H1 (cell line): ENCODE measurements around the gene DNAJC17. TPM values are rescaled to one million over a fixed set of nuclear protein-coding genes. Genes with fewer than 3 reads are reported as not detected.

Experiments used
- CTCF ChIA-PET: fragments of 300-600 bp; sonication (Branson Sonifier 250); formaldehyde crosslinking; loops from one replicate; lab custom pipeline; 2021; ENCODE audit not compliant: partially characterized antibody; lab: Charles Lee
- POLR2A ChIA-PET: fragments of 300-600 bp; sonication (Branson Sonifier 250); formaldehyde crosslinking; loops from one replicate; lab custom pipeline; 2021; ENCODE audit warnings: inconsistent platforms; ENCODE audit not compliant: partially characterized antibody; lab: Charles Lee
- DNase-seq, 2 experiments: peaks; one replicate each; pipeline versions ENCODE4 v3.0.0 to v3.0.0-alpha.2; 2010 to 2022; ENCODE audit warnings: low spot score in 2 of 2, low read depth in 1 of 2, mixed read lengths in 1 of 2
- FAIRE-seq: peaks from 2 replicates; lab custom pipeline; 2011; peaks lifted over from hg19 to GRCh38; lab: Jason Lieb, UNC
- H2AFZ ChIP-seq: 2 replicates; pipeline ENCODE4 v1.8.1; 2012; ENCODE audit warnings: low read length, inconsistent platforms
- H2AK5ac ChIP-seq: 2 replicates; pipeline ENCODE4 v1.6.1; 2013; ENCODE audit warnings: low read depth, low read length
- H2BK120ac ChIP-seq: replicated peaks from 2 replicates; pipeline ENCODE3; 2013; ENCODE audit warnings: low read depth, low read length, inconsistent platforms
- H2BK12ac ChIP-seq: 2 replicates; pipeline ENCODE4 v1.6.1; 2013; ENCODE audit warnings: low read depth, low read length
- H2BK15ac ChIP-seq: 2 replicates; pipeline ENCODE4 v1.6.1; 2013; ENCODE audit warnings: low read length
- H2BK20ac ChIP-seq: 2 replicates; pipeline ENCODE4 v1.6.1; 2013; ENCODE audit warnings: low read length
- H2BK5ac ChIP-seq: 2 replicates; pipeline ENCODE4 v1.6.1; 2013; ENCODE audit warnings: low read depth, low read length
- H3K14ac ChIP-seq: 2 replicates; pipeline ENCODE4 v1.6.1; 2013; ENCODE audit warnings: inconsistent platforms; ENCODE audit not compliant: insufficient read length
- H3K18ac ChIP-seq: 2 replicates; pipeline ENCODE4 v1.6.1; 2013; ENCODE audit warnings: low read length; ENCODE audit errors: extremely low read depth
- H3K23ac ChIP-seq: 2 replicates; pipeline ENCODE4 v1.6.1; 2013; ENCODE audit warnings: inconsistent platforms; ENCODE audit not compliant: insufficient read length
- H3K23me2 ChIP-seq: 2 replicates; pipeline ENCODE4 v1.6.1; 2013; ENCODE audit warnings: low read depth, low read length
- H3K27ac ChIP-seq: 2 replicates; pipeline ENCODE4 v1.6.1; 2011; ENCODE audit warnings: low read depth, low read length, inconsistent platforms
- H3K27me3 ChIP-seq, 4 experiments: replicated peaks in 1 of 4; 1 replicate in 1 of 4; 2 replicates in 3 of 4; pipeline versions ENCODE4 v1.6.1 to v1.8.1; 2011 to 2013; ENCODE audit warnings: low read length in 3 of 4, mild to moderate bottlenecking in 3 of 4, inconsistent platforms in 2 of 4, mixed read lengths in 2 of 4, moderate library complexity in 1 of 4; ENCODE audit not compliant: control insufficient read depth in 3 of 4, insufficient read depth in 3 of 4; ENCODE audit errors: extremely low read depth in 1 of 4
- H3K36me3 ChIP-seq, 4 experiments: 2 replicates each; pipeline versions ENCODE4 v1.6.1 to v1.8.1; 2011 to 2013; ENCODE audit warnings: mild to moderate bottlenecking in 4 of 4, low read length in 3 of 4, moderate library complexity in 2 of 4, control low read depth in 1 of 4, inconsistent platforms in 1 of 4; ENCODE audit not compliant: insufficient read depth in 4 of 4, control insufficient read depth in 2 of 4
- H3K4ac ChIP-seq: replicated peaks from 2 replicates; pipeline ENCODE3; 2013; ENCODE audit warnings: low read length, low read depth, mixed read lengths, inconsistent platforms; ENCODE audit not compliant: insufficient read length
- H3K4me1 ChIP-seq, 4 experiments: replicated peaks in 1 of 4; 1 replicate in 1 of 4; 2 replicates in 3 of 4; pipeline versions ENCODE4 v1.6.1 to v1.8.1; 2011 to 2013; ENCODE audit warnings: low read length in 3 of 4, inconsistent platforms in 2 of 4, mixed read lengths in 1 of 4; ENCODE audit not compliant: insufficient read depth in 4 of 4, control insufficient read depth in 3 of 4
- H3K4me2 ChIP-seq, 2 experiments: 2 replicates each; pipeline versions ENCODE4 v1.6.1 to v1.8.1; 2011 to 2013; ENCODE audit warnings: low read depth in 2 of 2, low read length in 2 of 2, control low read depth in 1 of 2, inconsistent platforms in 1 of 2, mild to moderate bottlenecking in 1 of 2; ENCODE audit not compliant: insufficient read depth in 1 of 2
- H3K4me3 ChIP-seq, 4 experiments: fragments of 200-600, 300-600 bp in 1 of 4; sonication (generic), shearing (Covaris generic), sonication (Bioruptor Twin) in 1 of 4; 2 replicates each; pipeline versions ENCODE4 v1.5.1 to v1.8.1; 2011 to 2016; ENCODE audit warnings: low read length in 4 of 4, low read depth in 3 of 4, control low read depth in 2 of 4, inconsistent platforms in 2 of 4, mild to moderate bottlenecking in 2 of 4, mixed read lengths in 1 of 4, moderate library complexity in 1 of 4; ENCODE audit not compliant: insufficient read depth in 2 of 4; ENCODE audit errors: extremely low read depth in 1 of 4
- H3K56ac ChIP-seq: replicated peaks from 2 replicates; pipeline ENCODE3; 2013; ENCODE audit warnings: low read depth, mild to moderate bottlenecking, mixed read lengths, low read length, inconsistent platforms; ENCODE audit not compliant: insufficient read length
- H3K79me1 ChIP-seq: 2 replicates; pipeline ENCODE4 v1.6.1; 2013; ENCODE audit warnings: low read depth, low read length, control low read depth
- H3K79me2 ChIP-seq, 2 experiments: 2 replicates each; pipeline versions ENCODE4 v1.6.1 to v1.8.1; 2012 to 2013; ENCODE audit warnings: low read length in 2 of 2, mild to moderate bottlenecking in 2 of 2, inconsistent platforms in 1 of 2; ENCODE audit not compliant: insufficient read depth in 2 of 2, control insufficient read depth in 1 of 2
- H3K9ac ChIP-seq, 4 experiments: replicated peaks in 1 of 4; 1 replicate in 1 of 4; 2 replicates in 3 of 4; pipeline versions ENCODE4 v1.6.1 to v1.8.1; 2011 to 2013; ENCODE audit warnings: low read depth in 3 of 4, low read length in 3 of 4, control low read depth in 2 of 4, mild to moderate bottlenecking in 2 of 4, moderate library complexity in 2 of 4, inconsistent platforms in 1 of 4; ENCODE audit errors: extremely low read depth in 1 of 4
- H3K9me3 ChIP-seq, 2 experiments: 2 replicates each; pipeline versions ENCODE4 v1.6.1 to v1.8.1; 2012 to 2013; ENCODE audit warnings: mild to moderate bottlenecking in 2 of 2, moderate library complexity in 2 of 2, control low read depth in 1 of 2, inconsistent platforms in 1 of 2, low read depth in 1 of 2, low read length in 1 of 2, mixed read lengths in 1 of 2; ENCODE audit not compliant: insufficient read depth in 2 of 2
- H4K20me1 ChIP-seq, 2 experiments: replicated peaks in 1 of 2; 2 replicates each; pipeline versions ENCODE3 to v1.8.1; 2011 to 2013; ENCODE audit warnings: inconsistent platforms in 2 of 2, low read length in 2 of 2, mild to moderate bottlenecking in 1 of 2; ENCODE audit not compliant: insufficient read depth in 2 of 2, control insufficient read depth in 1 of 2
- H4K5ac ChIP-seq: 2 replicates; pipeline ENCODE4 v1.6.1; 2013; ENCODE audit warnings: low read length, low read depth, mixed read lengths, inconsistent platforms; ENCODE audit not compliant: insufficient read length
- H4K8ac ChIP-seq: 2 replicates; pipeline ENCODE4 v1.8.0; 2013; ENCODE audit warnings: mild to moderate bottlenecking, moderate library complexity, low read length, inconsistent platforms; ENCODE audit not compliant: insufficient read depth; ENCODE audit errors: extremely low read depth
- H4K91ac ChIP-seq: replicated peaks from 2 replicates; pipeline ENCODE3; 2013; ENCODE audit warnings: low read length, mixed read lengths, inconsistent platforms; ENCODE audit not compliant: insufficient read length
- BRCA1 ChIP-seq: IDR thresholded peaks from 2 replicates; pipeline ENCODE4 v1.6.1; 2012; ENCODE audit warnings: low read depth, low read length, improper control_type of control experiment
- EGR1 ChIP-seq: IDR thresholded peaks from 2 replicates; pipeline ENCODE4 v1.6.1; 2011; ENCODE audit warnings: low read depth, low read length, borderline replicate concordance
- EP300 ChIP-seq, 2 experiments: IDR thresholded peaks; 1 replicate in 1 of 2; 2 replicates in 1 of 2; pipeline ENCODE4 v1.6.1; 2011 to 2012; ENCODE audit warnings: low read depth in 2 of 2, low read length in 2 of 2, mild to moderate bottlenecking in 2 of 2, borderline replicate concordance in 1 of 2, inconsistent platforms in 1 of 2, moderate library complexity in 1 of 2
- POLR2A ChIP-seq, 2 experiments: IDR thresholded peaks; 1 replicate in 1 of 2; 2 replicates in 1 of 2; pipeline ENCODE4 v1.6.1; 2011; ENCODE audit warnings: low read depth in 2 of 2, low read length in 2 of 2, mild to moderate bottlenecking in 2 of 2; ENCODE audit errors: control extremely low read depth in 1 of 2
- POLR2AphosphoS5 ChIP-seq: IDR thresholded peaks from 2 replicates; pipeline ENCODE4 v1.6.1; 2011; ENCODE audit warnings: low read depth, low read length
- RBBP5 ChIP-seq: IDR thresholded peaks from 2 replicates; pipeline ENCODE4 v1.7.1; 2012; ENCODE audit warnings: low read depth, mild to moderate bottlenecking, inconsistent platforms, low read length, moderate library complexity, borderline replicate concordance
- RNF2 ChIP-seq: fragments of 200-900, 300-1000 bp; sonication (generic); IDR thresholded peaks from 2 replicates; pipeline ENCODE4 v1.7.1; 2016; ENCODE audit warnings: borderline replicate concordance, low read depth, mild to moderate bottlenecking, antibody characterized with exemption, low read length; ENCODE audit not compliant: poor library complexity, severe bottlenecking; ENCODE audit errors: missing control alignments
- WGBS, 2 experiments: shearing (Covaris generic) in 1 of 2; methylation state at CpG; one replicate each; pipeline versions ENCODE4 v1.1.6 to v1.1.7; 2013 to 2015; ENCODE audit warnings: low lambda C conversion rate in 2 of 2, mixed read lengths in 2 of 2, inconsistent platforms in 1 of 2, low coverage in 1 of 2, missing lambda C conversion rate in 1 of 2; ENCODE audit not compliant: insufficient replicate concordance in 2 of 2, insufficient coverage in 1 of 2, insufficient read length in 1 of 2; ENCODE audit errors: extremely low coverage in 1 of 2, missing lambda C conversion rate in 1 of 2; 5-methylcytosine and 5-hydroxymethylcytosine counted together
- polyA plus RNA-seq, 7 experiments: library from polyadenylated mRNA; depleted of rRNA in 3 of 7; stranded (reverse) in 5 of 7; unstranded in 2 of 7; fragments of >200 nt in 5 of 7; fragments of 200-250 nt in 2 of 7; gene quantifications; 1 replicate in 5 of 7; 2 replicates in 1 of 7; 4 replicates in 1 of 7; pipeline versions ENCODE4 v1.2.1 to v1.2.3, GENCODE V29; 2011 to 2013; ENCODE audit warnings: missing spikeins in 2 of 7, mixed read lengths in 2 of 7
- total RNA-seq: library from RNA; stranded (reverse); fragmentation: NEBNext Ultra II Directional; extraction: Animal tissue kit (Norgen Biotek cat#: 25700); gene quantifications from 2 replicates; pipeline ENCODE4 v1.2.1, GENCODE V29; 2021
- TF ChIP-seq, protein P1 (sequence below): IDR thresholded peaks from 2 replicates; pipeline ENCODE4 v1.6.1; 2012; ENCODE audit warnings: inconsistent platforms

Gene DNAJC17
- total and polyA plus RNA-seq, 2 of the 8 experiments (the other 6 are each of a cell fraction or from before 2014, with no cell fraction given) = 39.5 to 45.4 TPM

DNA sequence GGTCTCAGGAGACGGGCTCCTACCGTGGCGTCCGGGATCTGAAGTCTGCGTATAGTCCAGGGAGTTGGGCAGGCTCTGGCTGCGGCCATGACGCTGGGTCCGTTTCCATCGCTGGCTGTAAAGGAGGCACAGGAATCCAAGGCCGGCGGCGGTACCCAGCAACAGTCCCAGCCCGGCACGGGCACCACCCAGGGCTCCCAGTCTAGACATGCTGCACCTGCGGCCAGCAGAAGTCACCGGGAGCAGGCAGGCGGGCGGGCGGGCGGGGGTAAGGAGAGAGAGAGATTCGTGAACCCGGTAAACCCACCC lies 52.7 kb downstream of the DNAJC17 start:
- DNase-seq = no peak
- H3K56ac ChIP-seq = no peak overlapping the region

More for the DNA sequence above, 52.7 kb downstream of the DNAJC17 start:
- H3K4me3 ChIP-seq = peak overlapping the region; percentile 65 to 98 (median 85)
- no peak overlapping the region for H4K91ac ChIP-seq
- no peak overlapping the region for H4K5ac ChIP-seq
- no peak overlapping the region for H3K14ac ChIP-seq
- H2BK5ac ChIP-seq = no peak overlapping the region
- H3K27me3 ChIP-seq = no peaks in the 10 kb centered on the region
- peaks cover 0 to 22% of the 10 kb centered on the region in 2 experiments; a peak in 2 of 4 replicates for H3K79me2 ChIP-seq
- peaks cover 5% of the 10 kb centered on the region; the same call in 1 of the 2 replicates for H3K23me2 ChIP-seq
- no peak overlapping the region for H2AK5ac ChIP-seq
- peaks cover 2% of the 10 kb centered on the region; the same call in 1 of the 2 replicates for H3K79me1 ChIP-seq
- 0 out of 2 replicates have a peak overlapping the region, but pooled peaks have one; percentile 28 for H4K8ac ChIP-seq
- no peaks in the 10 kb centered on the region for H3K9me3 ChIP-seq
- no peak overlapping the region for H3K23ac ChIP-seq
- no peak overlapping the region for H3K18ac ChIP-seq
- ChIA-PET CTCF (no interaction called here), POLR2A (interaction anchor here (1.0 to 1.5 kb wide), 5 partner anchors 12 to 32 kb away, joined by 3 to 6 read pairs (median 3); no protein-coding TSS in a partner anchor)
- H3K4ac ChIP-seq = no peak overlapping the region
- no peak overlapping the region for H2BK12ac ChIP-seq
- H2BK15ac ChIP-seq = no peak overlapping the region; the same call in 1 of the 2 replicates
- no peak for FAIRE-seq
- H4K20me1 ChIP-seq = no peaks in the 10 kb centered on the region
- 0 out of 7 replicates have a peak, but pooled peaks cover 0 to 2% (median under 1%) of the 10 kb centered on the region in 4 experiments for H3K4me1 ChIP-seq
- H3K4me2 ChIP-seq = peak overlapping the region; percentile 54 to 98
- peak overlapping the region; percentile 43; the same call in 1 of the 2 replicates for H3K27ac ChIP-seq
- no peak overlapping the region for H2BK120ac ChIP-seq
- TF ChIP-seq RNF2 (no peak), POLR2AphosphoS5 (no peak), RBBP5 (no peak; the same call in 1 of the 2 replicates), EGR1 (no peak), POLR2A (IDR thresholded peaks at IDR 0.05; ENCODE audit: control extremely low read depth in 1 of 2, low read depth in 2 of 2, low read length in 2 of 2) (no peak), EP300 (IDR thresholded peaks at IDR 0.05; ENCODE audit: borderline replicate concordance in 1 of 2, low read depth in 2 of 2, low read length in 2 of 2) (no peak), BRCA1 (no peak)
- TF ChIP-seq, protein P1, sequence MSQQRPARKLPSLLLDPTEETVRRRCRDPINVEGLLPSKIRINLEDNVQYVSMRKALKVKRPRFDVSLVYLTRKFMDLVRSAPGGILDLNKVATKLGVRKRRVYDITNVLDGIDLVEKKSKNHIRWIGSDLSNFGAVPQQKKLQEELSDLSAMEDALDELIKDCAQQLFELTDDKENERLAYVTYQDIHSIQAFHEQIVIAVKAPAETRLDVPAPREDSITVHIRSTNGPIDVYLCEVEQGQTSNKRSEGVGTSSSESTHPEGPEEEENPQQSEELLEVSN = no peak
- H2BK20ac ChIP-seq = no peak overlapping the region
- peak overlapping the region; percentile 0 to 52 (median 42); a peak in 6 of 7 replicates for H3K9ac ChIP-seq
- 13% methylated on average over 22 of the region's 22 CpGs; no CpG with 5 or more reads in 1 of the 2 experiments for WGBS, 2 experiments
- H2AFZ ChIP-seq = no peak overlapping the region
- peaks cover 0 to 9% (median 0%) of the 10 kb centered on the region in 4 experiments; a peak in 2 of 8 replicates for H3K36me3 ChIP-seq
